MM.1S (cell line): Measurements from ENCODE around the gene EDC4.

Source experiments
- CTCF ChIP-seq: fragments of 300-600 bp; sonication (generic); IDR thresholded peaks from 2 replicates; pipeline ENCODE4 v1.5.1; 2016; ENCODE audit warnings: antibody characterized with exemption, low read length, mixed read lengths
- EZH2 ChIP-seq: fragments of 300-600 bp; sonication (generic); optimal IDR thresholded peaks from 2 replicates; pipeline ENCODE3; 2017; ENCODE audit warnings: low read depth, mild to moderate bottlenecking, antibody characterized with exemption, low read length, mixed read lengths
- EZH2phosphoT487 ChIP-seq: fragments of 300-600 bp; sonication (generic); IDR thresholded peaks from 2 replicates; pipeline ENCODE4 v1.6.1; 2018; ENCODE audit warnings: antibody characterized with exemption, low read length

- no peak for TF ChIP-seq CTCF
- TF ChIP-seq EZH2, result no peak
- TF ChIP-seq EZH2phosphoT487, result no peak
Observed at GRCh38 chr16:67879462-67879861, 6.6 kb downstream of the EDC4 start.
